H1 (cell line): ENCODE data around the gene STK39. TPM values are rescaled to one million over a fixed set of nuclear protein-coding genes. Genes with fewer than 3 reads are reported as not detected.

Experiments used
- CHD2 ChIP-seq: IDR thresholded peaks from 2 replicates; pipeline ENCODE4 v1.6.1; 2012; ENCODE audit warnings: low read length, improper control_type of control experiment
- CTBP2 ChIP-seq: IDR thresholded peaks from 2 replicates; pipeline ENCODE4 v1.7.0; 2011; ENCODE audit warnings: borderline replicate concordance, mild to moderate bottlenecking, moderate library complexity, mixed read lengths, low read length; ENCODE audit not compliant: insufficient read depth, insufficient read length
- RXRA ChIP-seq: IDR thresholded peaks from 2 replicates; pipeline ENCODE4 v1.6.1; 2011; ENCODE audit warnings: low read depth, mild to moderate bottlenecking, low read length, moderate library complexity; ENCODE audit not compliant: insufficient read depth
- TCF12 ChIP-seq: IDR thresholded peaks from 2 replicates; pipeline ENCODE4 v1.6.1; 2011; ENCODE audit warnings: low read depth, mild to moderate bottlenecking, low read length
- polyA plus RNA-seq, 7 experiments: library from polyadenylated mRNA; depleted of rRNA in 3 of 7; stranded (reverse) in 5 of 7; unstranded in 2 of 7; fragments of >200 nt in 5 of 7; fragments of 200-250 nt in 2 of 7; gene quantifications; 1 replicate in 5 of 7; 2 replicates in 1 of 7; 4 replicates in 1 of 7; pipeline versions ENCODE4 v1.2.1 to v1.2.3, GENCODE V29; 2011 to 2013; ENCODE audit warnings: missing spikeins in 2 of 7, mixed read lengths in 2 of 7
- total RNA-seq: library from RNA; stranded (reverse); fragmentation: NEBNext Ultra II Directional; extraction: Animal tissue kit (Norgen Biotek cat#: 25700); gene quantifications from 2 replicates; pipeline ENCODE4 v1.2.1, GENCODE V29; 2021
- TF ChIP-seq, protein P1 (sequence below), 3 experiments: IDR thresholded peaks; 1 replicate in 2 of 3; 2 replicates in 1 of 3; pipeline versions ENCODE4 v1.5.1 to v1.6.1; 2011; ENCODE audit warnings: low read length in 3 of 3, mild to moderate bottlenecking in 3 of 3, inconsistent platforms in 2 of 3, low read depth in 1 of 3, moderate library complexity in 1 of 3; ENCODE audit not compliant: insufficient read depth in 1 of 3; ENCODE audit errors: control extremely low read depth in 1 of 3

The STK39 gene
- total and polyA plus RNA-seq, 2 of the 8 experiments (the other 6 are each of a cell fraction or from before 2014, with no cell fraction given) = 13.7 to 23.8 TPM

DNA sequence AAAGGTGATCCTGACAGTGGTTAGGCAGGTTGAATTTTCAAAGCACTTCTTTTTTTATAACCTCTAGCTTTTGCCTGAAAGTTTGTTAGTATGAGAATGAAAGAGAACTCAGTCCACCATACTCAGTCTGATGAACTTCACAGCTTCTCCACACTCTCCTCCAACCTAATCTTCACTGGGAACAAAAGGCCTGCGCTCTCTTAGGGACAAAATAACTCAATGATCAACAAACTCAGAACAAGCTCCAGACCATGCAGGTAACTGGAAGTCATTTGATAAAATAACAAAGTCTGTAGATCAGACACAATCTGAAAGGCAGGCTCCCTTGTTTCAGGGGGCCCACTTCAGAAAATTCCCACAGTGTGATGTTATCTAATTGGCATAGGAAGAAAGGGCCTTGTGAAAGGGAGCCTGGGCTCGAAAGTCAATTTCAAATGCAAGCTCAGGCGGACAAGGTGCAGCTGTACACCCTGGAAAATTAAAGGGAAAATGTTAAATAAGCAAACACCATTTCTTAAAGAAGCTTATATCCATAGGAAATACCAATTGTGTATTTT lies 142.2 kb downstream of the STK39 start (continued):
- no peak for TF ChIP-seq CTBP2
- TF ChIP-seq, protein P1, sequence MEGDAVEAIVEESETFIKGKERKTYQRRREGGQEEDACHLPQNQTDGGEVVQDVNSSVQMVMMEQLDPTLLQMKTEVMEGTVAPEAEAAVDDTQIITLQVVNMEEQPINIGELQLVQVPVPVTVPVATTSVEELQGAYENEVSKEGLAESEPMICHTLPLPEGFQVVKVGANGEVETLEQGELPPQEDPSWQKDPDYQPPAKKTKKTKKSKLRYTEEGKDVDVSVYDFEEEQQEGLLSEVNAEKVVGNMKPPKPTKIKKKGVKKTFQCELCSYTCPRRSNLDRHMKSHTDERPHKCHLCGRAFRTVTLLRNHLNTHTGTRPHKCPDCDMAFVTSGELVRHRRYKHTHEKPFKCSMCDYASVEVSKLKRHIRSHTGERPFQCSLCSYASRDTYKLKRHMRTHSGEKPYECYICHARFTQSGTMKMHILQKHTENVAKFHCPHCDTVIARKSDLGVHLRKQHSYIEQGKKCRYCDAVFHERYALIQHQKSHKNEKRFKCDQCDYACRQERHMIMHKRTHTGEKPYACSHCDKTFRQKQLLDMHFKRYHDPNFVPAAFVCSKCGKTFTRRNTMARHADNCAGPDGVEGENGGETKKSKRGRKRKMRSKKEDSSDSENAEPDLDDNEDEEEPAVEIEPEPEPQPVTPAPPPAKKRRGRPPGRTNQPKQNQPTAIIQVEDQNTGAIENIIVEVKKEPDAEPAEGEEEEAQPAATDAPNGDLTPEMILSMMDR (IDR thresholded peaks at IDR 0.05; ENCODE audit: control extremely low read depth in 1 of 3, insufficient read depth in 1 of 3, low read depth in 1 of 3, low read length in 3 of 3) = no peak
- no peak for TF ChIP-seq CHD2
- TF ChIP-seq RXRA = no peak
- TF ChIP-seq TCF12 = no peak
